Ishikawa (cell line): ENCODE data around the gene UST.

ENCODE experiments used
- CEBPB ChIP-seq: IDR thresholded peaks from 2 replicates; pipeline ENCODE4 v1.6.1; 2012
- CREB1 ChIP-seq: IDR thresholded peaks from 2 replicates; pipeline ENCODE4 v1.6.1; 2012; ENCODE audit warnings: low read depth
- EGR1 ChIP-seq: IDR thresholded peaks from 2 replicates; pipeline ENCODE4 v1.6.1; 2012
- EP300 ChIP-seq: IDR thresholded peaks from 2 replicates; pipeline ENCODE4 v1.6.1; 2012; ENCODE audit warnings: borderline replicate concordance
- FOXM1 ChIP-seq: IDR thresholded peaks from 2 replicates; pipeline ENCODE4 v1.6.1; 2012; ENCODE audit warnings: low read depth, borderline replicate concordance
- MAX ChIP-seq: IDR thresholded peaks from 2 replicates; pipeline ENCODE4 v1.6.1; 2012
- NFIC ChIP-seq: IDR thresholded peaks from 2 replicates; pipeline ENCODE4 v1.6.1; 2012
- RAD21 ChIP-seq: IDR thresholded peaks from 2 replicates; pipeline ENCODE4 v1.6.1; 2012; ENCODE audit warnings: low read depth
- REST ChIP-seq: IDR thresholded peaks from 2 replicates; pipeline ENCODE4 v1.6.1; 2012; ENCODE audit warnings: low read depth, mild to moderate bottlenecking
- TAF1 ChIP-seq: IDR thresholded peaks from 2 replicates; pipeline ENCODE4 v1.6.1; 2012; ENCODE audit warnings: low read depth, mild to moderate bottlenecking
- TCF12 ChIP-seq: IDR thresholded peaks from 2 replicates; pipeline ENCODE4 v1.6.1; 2012; ENCODE audit warnings: low read depth
- TEAD4 ChIP-seq: IDR thresholded peaks from 2 replicates; pipeline ENCODE4 v1.6.1; 2012
- USF1 ChIP-seq: IDR thresholded peaks from 2 replicates; pipeline ENCODE4 v1.6.1; 2012
- YY1 ChIP-seq: IDR thresholded peaks from 2 replicates; pipeline ENCODE4 v1.6.1; 2012; ENCODE audit warnings: low read depth
- ZBTB7A ChIP-seq: IDR thresholded peaks from 2 replicates; pipeline ENCODE4 v1.6.1; 2012; ENCODE audit warnings: low read depth

The UST gene

GRCh38 chr6:148799647-148800046 lies 52.8 kb downstream of the UST start:
- TF ChIP-seq USF1 (no peak), EP300 (no peak), TAF1 (no peak), CREB1 (no peak), CEBPB (no peak), NFIC (no peak), ZBTB7A (no peak), FOXM1 (no peak), REST (no peak), MAX (no peak), RAD21 (no peak), TCF12 (no peak), EGR1 (no peak), TEAD4 (no peak), YY1 (no peak)

GRCh38 chr6:148800536-148800935 lies 53.7 kb downstream of the UST start:
- TF ChIP-seq USF1 (no peak), FOXM1 (no peak), CREB1 (no peak), YY1 (no peak), MAX (no peak), CEBPB (no peak)

GRCh38 chr6:148803979-148804378 lies 57.1 kb downstream of the UST start:
- TF ChIP-seq NFIC (no peak), EGR1 (no peak), FOXM1 (no peak), TCF12 (no peak), ZBTB7A (no peak), RAD21 (no peak), CREB1 (no peak), USF1 (no peak), EP300 (no peak), REST (no peak), YY1 (no peak), CEBPB (no peak), MAX (no peak), TAF1 (no peak)

GRCh38 chr6:148805777-148806176 lies 58.9 kb downstream of the UST start:
- TF ChIP-seq NFIC (no peak), CEBPB (no peak), EGR1 (no peak), TEAD4 (no peak), TCF12 (no peak), EP300 (no peak), FOXM1 (no peak), RAD21 (no peak), USF1 (no peak), TAF1 (no peak)

- TF ChIP-seq RAD21 (no peak), TCF12 (no peak), USF1 (no peak), REST (no peak), FOXM1 (no peak), MAX (no peak), ZBTB7A (no peak), CREB1 (no peak), YY1 (no peak), CEBPB (no peak), EP300 (no peak), EGR1 (no peak), NFIC (no peak), TEAD4 (no peak), TAF1 (no peak)
Measured at GRCh38 chr6:148807784-148808183, 61.0 kb downstream of the UST start.
